ENCODE measurements around the gene PACSIN1.

Gene PACSIN1

DNA sequence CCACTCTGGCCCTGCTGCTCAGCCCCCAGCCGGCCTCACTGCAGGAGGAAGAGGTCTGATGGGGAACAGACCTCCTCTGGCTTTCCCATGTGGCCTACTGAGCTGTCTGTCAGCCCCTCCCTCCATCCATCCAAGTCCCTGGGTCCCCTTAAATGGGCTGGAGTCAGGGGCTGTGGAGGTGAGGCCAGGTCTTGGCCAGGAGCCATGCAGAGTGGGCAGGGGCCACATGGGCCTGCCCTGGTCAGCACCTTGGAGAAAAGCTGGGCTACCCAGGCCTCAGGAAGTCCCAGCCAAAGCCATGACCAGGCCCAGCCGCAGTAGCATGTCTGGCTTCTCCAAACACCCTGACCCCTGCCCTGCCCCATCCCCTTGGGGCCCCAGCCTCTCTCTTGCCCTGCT lies 83.9 kb downstream of the PACSIN1 start:
- no peaks in the 10 kb centered on the region for H3K27me3 ChIP-seq (ENCODE audit: low read depth, low read length)
- TF ChIP-seq, protein P1, sequence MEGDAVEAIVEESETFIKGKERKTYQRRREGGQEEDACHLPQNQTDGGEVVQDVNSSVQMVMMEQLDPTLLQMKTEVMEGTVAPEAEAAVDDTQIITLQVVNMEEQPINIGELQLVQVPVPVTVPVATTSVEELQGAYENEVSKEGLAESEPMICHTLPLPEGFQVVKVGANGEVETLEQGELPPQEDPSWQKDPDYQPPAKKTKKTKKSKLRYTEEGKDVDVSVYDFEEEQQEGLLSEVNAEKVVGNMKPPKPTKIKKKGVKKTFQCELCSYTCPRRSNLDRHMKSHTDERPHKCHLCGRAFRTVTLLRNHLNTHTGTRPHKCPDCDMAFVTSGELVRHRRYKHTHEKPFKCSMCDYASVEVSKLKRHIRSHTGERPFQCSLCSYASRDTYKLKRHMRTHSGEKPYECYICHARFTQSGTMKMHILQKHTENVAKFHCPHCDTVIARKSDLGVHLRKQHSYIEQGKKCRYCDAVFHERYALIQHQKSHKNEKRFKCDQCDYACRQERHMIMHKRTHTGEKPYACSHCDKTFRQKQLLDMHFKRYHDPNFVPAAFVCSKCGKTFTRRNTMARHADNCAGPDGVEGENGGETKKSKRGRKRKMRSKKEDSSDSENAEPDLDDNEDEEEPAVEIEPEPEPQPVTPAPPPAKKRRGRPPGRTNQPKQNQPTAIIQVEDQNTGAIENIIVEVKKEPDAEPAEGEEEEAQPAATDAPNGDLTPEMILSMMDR (IDR thresholded peaks at IDR 0.05; ENCODE audit: low read depth, low read length) = no peak
- TF ChIP-seq EZH2phosphoT487 (IDR thresholded peaks at IDR 0.05; ENCODE audit: low read depth) = no peak
- no peak overlapping the region for H3K27ac ChIP-seq (ENCODE audit: low read length)
- no peak overlapping the region for H3K4me3 ChIP-seq (ENCODE audit: low read length)
- H3K4me1 ChIP-seq (ENCODE audit: low read length) = peaks cover 4% of the 10 kb centered on the region; the same call in 1 of the 2 replicates
- no peaks in the 10 kb centered on the region for H3K36me3 ChIP-seq (replicated peaks; ENCODE audit: low read depth, low read length)
- H3K79me2 ChIP-seq (ENCODE audit: low read length) = no peaks in the 10 kb centered on the region
- H3K4me2 ChIP-seq (ENCODE audit: low read length) = no peak overlapping the region
- H3K9ac ChIP-seq (ENCODE audit: low read length) = no peak overlapping the region
- H4K20me1 ChIP-seq (ENCODE audit: insufficient read depth, low read length) = no peaks in the 10 kb centered on the region
- H3K9me3 ChIP-seq (ENCODE audit: insufficient read depth, low read length) = no peaks in the 10 kb centered on the region
- no peak overlapping the region for H2AFZ ChIP-seq (ENCODE audit: low read depth, low read length)

DNA sequence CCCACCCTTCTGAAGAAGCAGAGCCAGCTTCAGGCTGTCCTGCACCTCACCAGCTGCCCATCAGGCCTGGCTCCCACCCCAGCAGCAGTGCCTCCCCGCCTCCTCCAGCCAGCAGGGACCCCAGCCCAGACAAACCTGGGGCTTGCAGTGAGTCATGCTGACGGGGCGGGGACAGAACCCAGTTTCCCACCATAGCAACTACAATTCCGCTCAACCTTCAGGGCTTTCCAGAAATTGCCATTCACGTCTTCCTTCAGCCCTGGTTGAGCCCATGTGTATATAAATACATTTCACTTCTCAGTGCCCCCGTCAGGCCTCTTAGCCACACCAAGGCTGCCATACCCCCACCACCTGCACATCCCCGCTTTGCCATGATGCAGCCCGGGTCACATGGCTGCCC lies 85.8 kb downstream of the PACSIN1 start:
- H3K27me3 ChIP-seq (ENCODE audit: low read depth, low read length) = no peaks in the 10 kb centered on the region
- TF ChIP-seq, protein P1 (IDR thresholded peaks at IDR 0.05; ENCODE audit: low read depth, low read length) = no peak
- no peak for TF ChIP-seq EZH2phosphoT487 (IDR thresholded peaks at IDR 0.05; ENCODE audit: low read depth)

DNA sequence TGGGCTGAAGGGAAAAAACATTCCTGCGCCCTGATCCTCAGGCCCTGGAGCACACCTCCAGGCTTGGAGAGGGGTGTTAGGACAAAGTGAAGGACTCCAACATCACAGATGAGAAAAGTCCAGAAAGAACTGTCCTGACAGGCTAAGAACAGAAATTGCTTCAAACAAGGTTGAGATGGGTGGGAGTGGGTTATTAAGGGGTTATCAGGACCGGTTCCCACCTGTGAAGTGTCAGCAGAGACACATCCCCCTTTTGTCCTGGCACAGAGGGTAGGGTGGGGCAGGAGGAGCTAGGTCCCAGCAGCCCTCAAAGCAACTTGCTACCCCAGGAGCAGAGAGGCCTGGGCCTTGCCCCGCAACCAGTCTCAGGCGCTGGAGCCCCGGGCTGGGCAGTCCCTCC lies 86.7 kb downstream of the PACSIN1 start:
- no peaks in the 10 kb centered on the region for H3K27me3 ChIP-seq (ENCODE audit: low read depth, low read length)
- no peak overlapping the region for H3K4me3 ChIP-seq (ENCODE audit: low read length)
- H4K20me1 ChIP-seq (ENCODE audit: insufficient read depth, low read length) = no peaks in the 10 kb centered on the region
- H3K9ac ChIP-seq (ENCODE audit: low read length) = no peak overlapping the region
- peaks cover 4% of the 10 kb centered on the region; the same call in 1 of the 2 replicates for H3K4me1 ChIP-seq (ENCODE audit: low read length)
- H3K27ac ChIP-seq (ENCODE audit: low read length) = no peak overlapping the region
- H3K4me2 ChIP-seq (ENCODE audit: low read length) = no peak overlapping the region
- no peak overlapping the region for H2AFZ ChIP-seq (ENCODE audit: low read depth, low read length)
- H3K36me3 ChIP-seq (replicated peaks; ENCODE audit: low read depth, low read length) = no peaks in the 10 kb centered on the region
- TF ChIP-seq, protein P1 (IDR thresholded peaks at IDR 0.05; ENCODE audit: low read depth, low read length) = no peak
- TF ChIP-seq EZH2phosphoT487 (IDR thresholded peaks at IDR 0.05; ENCODE audit: low read depth) = no peak
- no peaks in the 10 kb centered on the region for H3K9me3 ChIP-seq (ENCODE audit: insufficient read depth, low read length)
- H3K79me2 ChIP-seq (ENCODE audit: low read length) = no peaks in the 10 kb centered on the region

More for the DNA sequence above, 85.8 kb downstream of the PACSIN1 start:
- Histone ChIP-seq H4K20me1 (ENCODE audit: insufficient read depth, low read length) (no peaks in the 10 kb centered on the region), H3K27ac (ENCODE audit: low read length) (no peak overlapping the region), H3K4me3 (ENCODE audit: low read length) (no peak overlapping the region), H3K4me2 (ENCODE audit: low read length) (no peak overlapping the region), H3K9ac (ENCODE audit: low read length) (no peak overlapping the region), H3K36me3 (replicated peaks; ENCODE audit: low read depth, low read length) (no peaks in the 10 kb centered on the region), H3K79me2 (ENCODE audit: low read length) (no peaks in the 10 kb centered on the region), H3K4me1 (ENCODE audit: low read length) (peaks cover 4% of the 10 kb centered on the region; the same call in 1 of the 2 replicates), H3K9me3 (ENCODE audit: insufficient read depth, low read length) (no peaks in the 10 kb centered on the region), H2AFZ (ENCODE audit: low read depth, low read length) (no peak overlapping the region)

DNA sequence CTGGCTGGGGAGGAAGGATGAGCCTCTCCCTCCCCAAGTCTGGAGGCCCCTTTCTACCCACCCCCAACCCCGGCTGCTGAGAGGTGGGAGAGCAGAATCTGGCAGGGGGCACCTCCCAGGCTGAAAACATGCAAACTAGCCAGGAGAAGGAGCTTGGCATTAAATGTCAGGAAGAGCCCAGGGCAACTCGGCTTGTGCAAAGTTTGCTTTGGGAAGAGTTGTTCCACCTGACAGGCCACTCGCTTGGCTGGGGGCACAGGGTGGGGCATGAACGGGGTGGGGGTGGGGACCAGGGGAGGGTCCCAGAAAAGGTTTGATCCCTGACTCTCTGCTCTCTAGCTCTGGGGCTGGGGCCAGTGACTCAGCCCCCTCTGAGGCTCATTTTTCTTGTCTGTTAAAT lies 87.3 kb downstream of the PACSIN1 start:
- H3K4me2 ChIP-seq (ENCODE audit: low read length) = no peak overlapping the region
- no peak overlapping the region for H3K4me3 ChIP-seq (ENCODE audit: low read length)
- no peak overlapping the region for H2AFZ ChIP-seq (ENCODE audit: low read depth, low read length)
- no peak overlapping the region for H3K9ac ChIP-seq (ENCODE audit: low read length)
- H3K9me3 ChIP-seq (ENCODE audit: insufficient read depth, low read length) = no peaks in the 10 kb centered on the region
- H3K36me3 ChIP-seq (replicated peaks; ENCODE audit: low read depth, low read length) = no peaks in the 10 kb centered on the region
- peaks cover 4% of the 10 kb centered on the region; the same call in 1 of the 2 replicates for H3K4me1 ChIP-seq (ENCODE audit: low read length)
- no peaks in the 10 kb centered on the region for H3K79me2 ChIP-seq (ENCODE audit: low read length)
- no peak overlapping the region for H3K27ac ChIP-seq (ENCODE audit: low read length)
- TF ChIP-seq, protein P1 (IDR thresholded peaks at IDR 0.05; ENCODE audit: low read depth, low read length) = no peak
- no peak for TF ChIP-seq EZH2phosphoT487 (IDR thresholded peaks at IDR 0.05; ENCODE audit: low read depth)
- no peaks in the 10 kb centered on the region for H4K20me1 ChIP-seq (ENCODE audit: insufficient read depth, low read length)
- no peaks in the 10 kb centered on the region for H3K27me3 ChIP-seq (ENCODE audit: low read depth, low read length)
